ENCODE measurements around the gene COL4A2.

COL4A2 gene

GRCh38 chr13:110354715-110355473 is 47.8 kb downstream of the COL4A2 start:
- DNase-seq (ENCODE audit: low spot score) = no peak

GRCh38 chr13:110356362-110356761 is 49.3 kb downstream of the COL4A2 start:
- DNase-seq (ENCODE audit: low spot score) = no peak

- no peak for DNase-seq (ENCODE audit: low spot score)
Measured at GRCh38 chr13:110358381-110358780, 51.3 kb downstream of the COL4A2 start.

- no peak for DNase-seq (ENCODE audit: low spot score)
Measured at GRCh38 chr13:110359840-110360301, 52.8 kb downstream of the COL4A2 start.

GRCh38 chr13:110360598-110360997 is 53.5 kb downstream of the COL4A2 start:
- DNase-seq (ENCODE audit: low spot score) = no peak

GRCh38 chr13:110361365-110361911 is 54.4 kb downstream of the COL4A2 start:
- no peak for DNase-seq (ENCODE audit: low spot score)

- DNase-seq (ENCODE audit: low spot score) = no peak
Measured at GRCh38 chr13:110363010-110363409, 55.9 kb downstream of the COL4A2 start.

GRCh38 chr13:110364081-110364480 is 57.0 kb downstream of the COL4A2 start:
- no peak for DNase-seq (ENCODE audit: low spot score)

GRCh38 chr13:110365876-110366275 is 58.8 kb downstream of the COL4A2 start:
- DNase-seq (ENCODE audit: low spot score) = no peak

GRCh38 chr13:110366733-110367132 is 59.6 kb downstream of the COL4A2 start:
- DNase-seq (ENCODE audit: low spot score) = no peak

GRCh38 chr13:110367620-110368019 is 60.5 kb downstream of the COL4A2 start:
- no peak for DNase-seq (ENCODE audit: low spot score)

GRCh38 chr13:110368408-110368807 is 61.3 kb downstream of the COL4A2 start:
- no peak for DNase-seq (ENCODE audit: low spot score)

- DNase-seq (ENCODE audit: low spot score) = no peak
Measured at GRCh38 chr13:110369400-110369799, 62.3 kb downstream of the COL4A2 start.

GRCh38 chr13:110371550-110372465 is 64.7 kb downstream of the COL4A2 start:
- DNase-seq (ENCODE audit: low spot score) = no peak

GRCh38 chr13:110372676-110373075 is 65.6 kb downstream of the COL4A2 start:
- no peak for DNase-seq (ENCODE audit: low spot score)

GRCh38 chr13:110373617-110374016 is 66.5 kb downstream of the COL4A2 start:
- DNase-seq (ENCODE audit: low spot score) = no peak

GRCh38 chr13:110374431-110375370 is 67.6 kb downstream of the COL4A2 start:
- DNase-seq (ENCODE audit: low spot score) = no peak

GRCh38 chr13:110376120-110376519 is 69.0 kb downstream of the COL4A2 start:
- no peak for DNase-seq (ENCODE audit: low spot score)

- no peak for DNase-seq (ENCODE audit: low spot score)
Measured at GRCh38 chr13:110377178-110377825, 70.2 kb downstream of the COL4A2 start.

GRCh38 chr13:110377826-110378201 is 70.7 kb downstream of the COL4A2 start:
- no peak for DNase-seq (ENCODE audit: low spot score)

GRCh38 chr13:110379358-110379757 is 72.3 kb downstream of the COL4A2 start:
- DNase-seq (ENCODE audit: low spot score) = no peak

Data from LoVo (cell line).